Measurements from ENCODE around the gene ANXA2. TPM values are rescaled to one million over a fixed set of nuclear protein-coding genes. Genes with fewer than 3 reads are reported as not detected.

The ANXA2 gene
- total and polyA plus RNA-seq, 10 of the 15 experiments (the other 5 are each of a cell fraction or from before 2014, with no cell fraction given) = 135 to 540 (median 281) TPM

DNA sequence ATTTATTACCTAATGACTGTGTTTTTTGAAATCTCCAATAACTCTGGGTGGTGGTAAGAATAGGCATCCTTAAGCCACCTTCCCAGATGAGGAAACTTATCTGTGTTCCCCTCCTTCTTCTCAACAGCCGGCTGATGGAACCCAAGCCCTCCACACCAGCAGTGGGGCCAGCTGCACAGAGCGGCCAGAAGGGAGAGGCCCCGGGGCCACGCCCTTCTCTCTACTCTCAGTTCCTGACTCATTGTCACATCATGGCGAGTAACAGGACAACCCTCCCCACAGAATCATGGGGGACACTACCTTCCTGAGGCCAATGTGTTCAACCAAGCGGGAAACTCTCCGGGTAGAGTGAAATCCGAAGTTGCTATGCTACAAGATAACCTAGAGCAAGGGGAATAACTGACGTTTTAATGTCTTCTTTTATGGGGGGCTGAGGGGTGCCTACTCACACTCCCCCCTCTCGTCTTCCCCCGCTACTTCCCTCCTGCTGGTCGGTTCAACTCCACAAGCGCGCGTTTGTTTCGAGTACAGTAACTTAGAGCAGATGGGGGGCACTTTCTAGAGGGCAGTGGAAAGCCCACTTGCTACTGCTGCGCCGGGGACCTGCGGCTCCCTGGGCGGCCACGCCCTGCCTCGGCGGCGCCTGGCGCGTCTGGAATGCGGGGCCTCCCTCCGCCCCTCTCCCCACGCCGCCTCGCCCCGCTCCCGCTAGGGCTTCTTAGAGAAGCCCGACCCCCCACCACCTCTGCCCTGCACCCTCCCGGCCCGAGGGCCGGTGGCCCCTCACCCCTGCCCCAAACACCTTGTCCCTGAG lies 621 bp downstream of the ANXA2 start (continued):
- TF ChIP-seq, protein P1, sequence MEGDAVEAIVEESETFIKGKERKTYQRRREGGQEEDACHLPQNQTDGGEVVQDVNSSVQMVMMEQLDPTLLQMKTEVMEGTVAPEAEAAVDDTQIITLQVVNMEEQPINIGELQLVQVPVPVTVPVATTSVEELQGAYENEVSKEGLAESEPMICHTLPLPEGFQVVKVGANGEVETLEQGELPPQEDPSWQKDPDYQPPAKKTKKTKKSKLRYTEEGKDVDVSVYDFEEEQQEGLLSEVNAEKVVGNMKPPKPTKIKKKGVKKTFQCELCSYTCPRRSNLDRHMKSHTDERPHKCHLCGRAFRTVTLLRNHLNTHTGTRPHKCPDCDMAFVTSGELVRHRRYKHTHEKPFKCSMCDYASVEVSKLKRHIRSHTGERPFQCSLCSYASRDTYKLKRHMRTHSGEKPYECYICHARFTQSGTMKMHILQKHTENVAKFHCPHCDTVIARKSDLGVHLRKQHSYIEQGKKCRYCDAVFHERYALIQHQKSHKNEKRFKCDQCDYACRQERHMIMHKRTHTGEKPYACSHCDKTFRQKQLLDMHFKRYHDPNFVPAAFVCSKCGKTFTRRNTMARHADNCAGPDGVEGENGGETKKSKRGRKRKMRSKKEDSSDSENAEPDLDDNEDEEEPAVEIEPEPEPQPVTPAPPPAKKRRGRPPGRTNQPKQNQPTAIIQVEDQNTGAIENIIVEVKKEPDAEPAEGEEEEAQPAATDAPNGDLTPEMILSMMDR (IDR thresholded peaks at IDR 0.05 in 2 of 3, conservative IDR thresholded peaks at IDR 0.05 in 1 of 3; ENCODE audit: control insufficient read depth in 2 of 3, extremely low read depth in 1 of 3, insufficient read depth in 1 of 3, low read depth in 3 of 3, low read length in 3 of 3) = no peak
- TF ChIP-seq SRF (IDR thresholded peaks at IDR 0.05; ENCODE audit: low read depth in 2 of 2, low read length in 2 of 2) (no peak), ASH2L (IDR thresholded peaks at IDR 0.05; ENCODE audit: borderline replicate concordance, low read depth) (no peak), ZNF217 (IDR thresholded peaks at IDR 0.05) (no peak)
- TF ChIP-seq, protein P2, sequence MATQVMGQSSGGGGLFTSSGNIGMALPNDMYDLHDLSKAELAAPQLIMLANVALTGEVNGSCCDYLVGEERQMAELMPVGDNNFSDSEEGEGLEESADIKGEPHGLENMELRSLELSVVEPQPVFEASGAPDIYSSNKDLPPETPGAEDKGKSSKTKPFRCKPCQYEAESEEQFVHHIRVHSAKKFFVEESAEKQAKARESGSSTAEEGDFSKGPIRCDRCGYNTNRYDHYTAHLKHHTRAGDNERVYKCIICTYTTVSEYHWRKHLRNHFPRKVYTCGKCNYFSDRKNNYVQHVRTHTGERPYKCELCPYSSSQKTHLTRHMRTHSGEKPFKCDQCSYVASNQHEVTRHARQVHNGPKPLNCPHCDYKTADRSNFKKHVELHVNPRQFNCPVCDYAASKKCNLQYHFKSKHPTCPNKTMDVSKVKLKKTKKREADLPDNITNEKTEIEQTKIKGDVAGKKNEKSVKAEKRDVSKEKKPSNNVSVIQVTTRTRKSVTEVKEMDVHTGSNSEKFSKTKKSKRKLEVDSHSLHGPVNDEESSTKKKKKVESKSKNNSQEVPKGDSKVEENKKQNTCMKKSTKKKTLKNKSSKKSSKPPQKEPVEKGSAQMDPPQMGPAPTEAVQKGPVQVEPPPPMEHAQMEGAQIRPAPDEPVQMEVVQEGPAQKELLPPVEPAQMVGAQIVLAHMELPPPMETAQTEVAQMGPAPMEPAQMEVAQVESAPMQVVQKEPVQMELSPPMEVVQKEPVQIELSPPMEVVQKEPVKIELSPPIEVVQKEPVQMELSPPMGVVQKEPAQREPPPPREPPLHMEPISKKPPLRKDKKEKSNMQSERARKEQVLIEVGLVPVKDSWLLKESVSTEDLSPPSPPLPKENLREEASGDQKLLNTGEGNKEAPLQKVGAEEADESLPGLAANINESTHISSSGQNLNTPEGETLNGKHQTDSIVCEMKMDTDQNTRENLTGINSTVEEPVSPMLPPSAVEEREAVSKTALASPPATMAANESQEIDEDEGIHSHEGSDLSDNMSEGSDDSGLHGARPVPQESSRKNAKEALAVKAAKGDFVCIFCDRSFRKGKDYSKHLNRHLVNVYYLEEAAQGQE (IDR thresholded peaks at IDR 0.05; ENCODE audit: low read depth, low read length) = no peak
